ENCODE data around the gene MCCC2.
"Not testable (repeated sequence)": the region's sequence is repeated elsewhere in the genome, so short reads cannot be mapped to it uniquely, and the experiment has no call there.

The MCCC2 gene

GRCh38 chr5:71589903-71590302, 2.8 kb downstream of the MCCC2 start:
- peak overlapping the region; percentile 85 for H3K27ac ChIP-seq
- TF ChIP-seq ZFX (IDR thresholded peaks at IDR 0.05; ENCODE audit: borderline replicate concordance) (no peak), CTCF (IDR thresholded peaks at IDR 0.05) (no peak)

- TF ChIP-seq ZFX (IDR thresholded peaks at IDR 0.05; ENCODE audit: borderline replicate concordance) (no peak), CTCF (IDR thresholded peaks at IDR 0.05) (no peak)
- H3K27ac ChIP-seq, result 0 out of 2 replicates have a peak overlapping the region, but pooled peaks have one; percentile 12
Observed at GRCh38 chr5:71591100-71591499, 4.0 kb downstream of the MCCC2 start.

GRCh38 chr5:71596169-71596568, 9.0 kb downstream of the MCCC2 start:
- TF ChIP-seq ZFX (IDR thresholded peaks at IDR 0.05; ENCODE audit: borderline replicate concordance) (no peak), CTCF (IDR thresholded peaks at IDR 0.05) (no peak)
- no peak overlapping the region for H3K27ac ChIP-seq

GRCh38 chr5:71597001-71597400, 9.9 kb downstream of the MCCC2 start:
- TF ChIP-seq CTCF (IDR thresholded peaks at IDR 0.05) (no peak), ZFX (IDR thresholded peaks at IDR 0.05; ENCODE audit: borderline replicate concordance) (no peak)
- 0 out of 2 replicates have a peak overlapping the region, but pooled peaks have one; percentile 15 for H3K27ac ChIP-seq

GRCh38 chr5:71600783-71601182, 13.6 kb downstream of the MCCC2 start:
- TF ChIP-seq CTCF (IDR thresholded peaks at IDR 0.05), result no peak
- no peak for TF ChIP-seq ZFX (IDR thresholded peaks at IDR 0.05; ENCODE audit: borderline replicate concordance)

GRCh38 chr5:71601222-71602026, 14.3 kb downstream of the MCCC2 start:
- peak overlapping the region; percentile 79 for H3K27ac ChIP-seq
- TF ChIP-seq ZFX (IDR thresholded peaks at IDR 0.05; ENCODE audit: borderline replicate concordance), result no peak
- TF ChIP-seq CTCF (IDR thresholded peaks at IDR 0.05), result peak; percentile 89

More at GRCh38 chr5:71600783-71601182, 13.6 kb downstream of the MCCC2 start:
- peak overlapping the region; percentile 79 for H3K27ac ChIP-seq

GRCh38 chr5:71609916-71610315, 22.8 kb downstream of the MCCC2 start:
- H3K27ac ChIP-seq, result not testable (repeated sequence)

Data from 22Rv1 (cell line).